Renal cortical epithelial cell (primary cell): ENCODE data around the gene ANXA9. TPM values are rescaled to one million over a fixed set of nuclear protein-coding genes. Genes with fewer than 3 reads are reported as not detected.

Experiments
- DNase-seq: peaks from one replicate; pipeline ENCODE4 v3.0.0-alpha.2; 2011; ENCODE audit warnings: low read depth
- total RNA-seq: library from RNA; depleted of rRNA; stranded (reverse); fragments of >200 nt; gene quantifications from 2 replicates; pipeline ENCODE4 v1.2.3, GENCODE V29; 2014

ANXA9 gene
- total RNA-seq, 1 donor from 2014 or later, result 0.30 TPM

DNA sequence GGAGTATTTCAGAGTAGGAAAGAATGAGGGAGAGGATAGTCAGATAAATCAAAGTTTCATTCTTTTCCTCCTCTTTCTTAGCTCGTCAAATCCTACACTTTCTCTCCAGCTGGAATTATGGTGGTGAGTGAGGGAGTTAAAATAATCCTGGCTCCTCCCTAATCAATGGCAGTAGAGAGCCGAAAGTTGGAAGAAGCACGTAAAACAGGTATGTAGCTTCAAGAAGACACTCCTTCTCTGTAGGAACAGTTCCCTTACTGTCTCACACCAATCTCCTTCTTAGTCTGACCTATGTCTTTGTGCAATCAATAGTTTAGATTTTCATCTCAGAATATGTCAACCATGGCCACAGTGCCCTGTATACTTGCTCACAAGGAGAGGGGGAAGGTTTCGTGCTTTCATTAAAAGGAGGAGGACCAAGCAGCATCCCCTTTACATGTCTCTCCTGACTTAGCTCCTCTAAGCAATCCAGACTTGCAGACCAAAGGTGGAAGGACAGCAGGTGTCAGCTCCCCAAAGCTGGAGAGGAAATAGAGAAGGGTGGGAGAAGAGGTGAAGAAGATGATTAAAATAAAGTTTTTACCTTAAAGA is 23.7 kb downstream of the ANXA9 start:
- no peak for DNase-seq

DNA sequence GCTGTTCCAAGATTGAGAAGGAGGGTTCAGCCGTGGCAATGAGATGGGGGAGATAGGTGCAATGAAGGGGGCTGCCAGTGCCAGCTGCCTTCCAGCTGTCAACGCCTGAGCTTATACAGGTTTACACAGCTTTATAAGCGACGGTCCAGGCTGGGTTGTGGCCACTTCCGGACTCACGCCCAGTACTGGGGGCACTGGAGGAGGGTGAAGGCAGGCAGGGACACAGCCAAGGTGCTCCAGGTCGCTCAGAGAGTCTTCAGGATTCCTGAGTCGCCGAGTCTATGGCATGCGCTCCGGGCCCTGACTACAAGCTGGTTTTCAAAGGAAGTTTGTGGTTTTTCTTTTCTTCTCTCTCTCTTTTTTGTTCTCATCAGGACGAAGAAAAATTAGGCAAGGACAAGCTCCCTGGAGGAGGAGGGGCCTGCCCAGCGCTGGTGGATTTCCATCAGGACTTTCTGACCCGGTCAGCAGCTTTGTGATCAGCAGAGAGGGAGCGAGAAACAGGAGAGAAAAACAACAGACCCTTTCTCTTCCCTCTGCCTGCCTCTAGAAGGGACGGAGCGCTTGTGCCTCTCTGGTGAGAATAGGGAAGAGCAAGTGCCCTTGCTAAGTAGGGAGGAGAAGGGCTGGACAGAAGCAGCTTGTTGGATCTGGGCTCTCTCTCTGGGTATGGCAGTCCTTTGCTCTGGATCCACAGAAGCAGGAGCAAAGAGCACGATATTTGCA is 24.4 kb downstream of the ANXA9 start, which contains the start of gene MINDY1:
Gene MINDY1, minus strand, starts transcription at position 576 of the 726 bp plus-strand sequence. CDS start 4,285 bp downstream, outside the sequence.
- DNase-seq, result peak; percentile 87

DNA sequence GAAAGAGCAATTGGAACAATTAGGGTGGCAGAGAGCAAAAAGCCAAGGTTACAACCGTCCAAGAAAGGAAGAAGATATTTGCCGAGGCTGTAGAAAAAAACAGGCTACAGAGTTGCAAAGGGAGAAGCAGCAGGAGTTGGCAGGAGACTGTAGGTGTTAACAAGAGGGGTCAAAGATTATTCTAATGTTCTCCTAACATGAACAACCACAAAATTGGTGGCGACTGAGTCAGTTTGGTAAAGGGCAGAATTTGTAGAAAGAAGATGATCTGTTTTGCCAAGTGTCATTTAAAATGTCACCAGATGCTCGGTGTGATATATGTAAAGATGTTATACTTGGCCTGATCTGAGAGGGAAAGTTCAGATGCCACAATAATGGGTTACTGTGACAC is 25.8 kb downstream of the ANXA9 start:
- DNase-seq, result no peak

DNA sequence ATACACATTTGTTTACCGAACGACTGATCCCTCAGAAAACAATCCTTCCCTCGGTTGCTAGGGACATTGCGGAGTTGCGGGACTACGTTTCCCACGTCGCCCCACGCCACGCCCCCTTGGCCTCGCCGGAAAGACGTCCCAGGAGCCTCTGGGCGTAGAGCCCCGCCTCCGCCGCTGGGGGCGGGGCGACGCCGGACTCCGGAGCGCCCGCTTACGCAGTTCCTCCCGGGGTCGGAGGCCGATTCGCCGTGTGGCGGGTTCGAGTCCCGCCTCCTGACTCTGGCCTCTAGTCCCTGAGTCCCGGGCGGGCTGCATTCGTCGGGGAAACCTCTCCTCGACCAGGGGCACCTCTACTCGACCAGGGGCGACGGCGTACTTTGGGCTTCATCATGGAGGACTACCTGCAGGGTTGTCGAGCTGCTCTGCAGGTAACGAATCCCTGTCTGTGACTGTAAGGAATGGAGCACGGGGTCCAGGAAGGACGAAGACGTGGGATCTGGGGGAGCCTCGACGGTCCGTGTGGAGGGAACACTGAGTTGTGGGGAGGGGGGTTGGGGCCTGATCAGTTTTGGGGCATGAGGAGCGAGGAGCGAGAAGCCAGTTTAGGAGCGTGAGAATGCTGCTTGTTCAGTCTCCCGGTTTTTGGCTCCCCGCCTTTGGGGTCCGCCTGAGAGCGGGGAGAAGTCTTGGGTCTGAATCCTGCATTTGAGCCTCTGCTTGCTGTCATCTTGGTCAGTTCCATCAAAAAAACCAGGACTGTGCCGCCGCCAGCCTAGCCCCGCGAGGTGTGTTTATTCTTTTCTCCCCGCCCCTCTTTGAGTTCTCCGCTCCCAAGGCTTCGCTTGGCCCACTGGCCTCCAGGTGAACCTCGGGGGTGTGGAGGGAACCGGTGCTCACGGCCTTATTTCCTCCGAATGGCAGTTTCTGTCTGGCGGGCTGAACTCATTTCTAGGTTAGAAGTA is 26.4 kb downstream of the ANXA9 start, which contains the start of gene PRUNE1:
Gene PRUNE1, plus strand, starts transcription at position 206 of the 962 bp plus-strand sequence. Its CDS starts 184 bp downstream, at position 390.
- DNase-seq, result peak; percentile 94

DNA sequence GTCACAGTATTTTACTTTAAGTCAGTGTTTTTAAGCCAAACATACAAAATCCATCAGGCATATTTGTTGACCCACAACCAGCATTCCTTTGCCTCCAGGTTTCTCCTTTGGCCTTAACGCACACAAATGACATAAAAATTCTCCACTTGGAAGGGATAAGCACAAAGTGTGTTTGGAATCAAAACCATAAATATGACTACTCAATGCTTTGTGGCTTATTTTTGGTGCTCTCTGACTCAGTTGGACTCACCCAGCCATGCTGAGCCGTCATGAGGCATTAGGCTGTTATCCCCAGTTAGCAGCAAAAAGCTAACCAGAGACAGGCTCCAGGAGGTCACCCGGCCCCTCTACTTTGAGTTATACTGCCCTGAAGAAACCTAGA is 27.1 kb downstream of the ANXA9 start:
- DNase-seq, result peak; percentile 62

GRCh38 chr1:151009674-151010345 is 27.7 kb downstream of the ANXA9 start:
- no peak for DNase-seq

DNA sequence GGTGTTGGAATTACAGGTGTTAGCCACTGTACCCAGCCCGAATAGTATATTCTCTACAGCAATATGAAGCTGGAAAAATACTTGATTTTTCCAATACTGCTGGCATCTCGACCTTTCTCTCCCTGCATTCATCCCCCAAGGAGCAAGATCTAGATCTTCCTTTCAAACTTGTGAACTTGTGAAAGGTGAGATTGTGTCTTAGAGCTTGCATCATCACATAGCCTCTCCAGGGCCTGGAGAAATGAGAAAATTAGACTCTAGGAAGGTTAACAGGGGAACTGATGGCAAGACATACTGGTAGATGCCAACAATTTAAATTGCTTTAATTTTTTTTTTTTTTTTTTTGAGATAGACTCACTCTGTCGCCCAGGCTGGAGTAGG is 28.2 kb downstream of the ANXA9 start:
- no peak for DNase-seq

GRCh38 chr1:151011154-151011850 is 29.2 kb downstream of the ANXA9 start:
- no peak for DNase-seq

- DNase-seq, result peak; percentile 75
These were observed 30.8 kb downstream of the ANXA9 start for GRCh38 chr1:151012684-151013471.

DNA sequence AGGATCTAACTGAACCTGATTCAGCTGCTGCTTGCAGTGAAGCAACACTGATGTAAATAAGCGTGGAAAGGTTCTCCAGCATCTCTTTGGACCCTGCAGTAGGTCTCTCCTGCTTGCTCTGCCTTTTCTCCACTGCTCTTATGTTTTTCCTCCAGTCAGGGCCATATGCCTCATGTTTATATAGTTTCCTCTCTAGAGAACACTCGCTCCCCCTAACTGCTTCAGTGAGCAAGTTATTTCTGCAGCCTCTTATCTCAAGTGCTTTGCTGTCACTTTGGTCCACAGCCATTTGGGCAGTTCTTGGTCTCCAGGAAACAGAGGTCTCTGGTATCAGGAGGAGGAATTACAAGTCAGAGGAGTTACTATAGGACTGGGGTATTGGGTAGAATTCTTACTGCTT is 31.4 kb downstream of the ANXA9 start:
- no peak for DNase-seq

- DNase-seq, result peak; percentile 65
These were observed 42.6 kb downstream of the ANXA9 start for GRCh38 chr1:151024540-151025146.

DNA sequence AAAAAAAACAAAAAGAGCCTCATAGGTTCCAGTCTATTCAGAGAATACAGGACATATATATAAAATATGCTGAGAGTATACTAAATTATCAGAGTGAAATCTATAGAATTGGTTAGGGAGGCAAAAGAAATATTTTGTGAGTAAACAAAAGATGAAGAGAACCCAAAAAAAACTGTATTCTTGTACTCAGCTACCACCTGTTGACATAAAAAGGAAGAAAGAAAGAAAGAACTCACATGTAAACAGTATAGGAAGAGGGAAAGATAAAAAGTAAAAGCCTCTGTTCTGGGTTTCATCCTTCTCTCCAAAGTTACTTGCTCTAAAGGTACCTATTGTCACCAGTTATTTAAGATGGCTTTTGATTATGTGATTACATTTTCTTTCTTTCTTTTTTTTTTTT is 44.4 kb downstream of the ANXA9 start:
- DNase-seq, result no peak

- DNase-seq, result no peak
These were observed 50.1 kb downstream of the ANXA9 start for GRCh38 chr1:151032164-151032563.

GRCh38 chr1:151035167-151035566 is 53.1 kb downstream of the ANXA9 start:
- no peak for DNase-seq

GRCh38 chr1:151036356-151036755 is 54.3 kb downstream of the ANXA9 start, which contains the start of gene BNIPL:
Gene BNIPL, plus strand, starts transcription at chr1:151036586. Its CDS starts 140 bp downstream, at chr1:151036726.
- no peak for DNase-seq

GRCh38 chr1:151037032-151037431 is 54.9 kb downstream of the ANXA9 start:
- DNase-seq, result no peak

- DNase-seq, result no peak
These were observed 57.4 kb downstream of the ANXA9 start for GRCh38 chr1:151039521-151039920.

DNA sequence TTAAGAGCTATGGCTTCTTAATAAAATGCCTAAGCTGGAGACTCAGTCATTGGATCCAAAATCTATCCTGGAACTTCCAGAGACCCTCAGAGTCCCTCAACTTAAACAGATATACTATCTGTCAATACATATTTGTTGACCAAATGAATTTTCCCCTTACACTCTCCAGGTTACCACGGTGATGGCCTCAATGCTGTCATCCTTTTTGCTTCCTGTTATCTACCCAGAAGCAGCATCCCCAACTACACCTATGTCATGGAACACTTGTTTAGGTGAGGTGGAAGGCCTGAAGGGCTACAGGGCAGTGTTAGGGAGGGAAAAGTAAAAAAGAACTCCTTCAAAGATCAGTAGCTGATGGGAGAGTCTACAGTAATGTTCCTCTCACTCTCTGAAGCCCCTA is 61.1 kb downstream of the ANXA9 start:
- DNase-seq, result no peak
